ENCODE results near the gene APBA1. TPM values are rescaled to one million over a fixed set of nuclear protein-coding genes. Genes with fewer than 3 reads are reported as not detected.

The APBA1 gene
- total RNA-seq, 1 donor from 2014 or later = 5.9 TPM

- Histone ChIP-seq H3K27me3 (ENCODE audit: insufficient read depth, low read length) (no peaks in the 10 kb centered on the region), H3K4me2 (ENCODE audit: low read length) (no peak overlapping the region), H3K4me3 (ENCODE audit: insufficient read depth, low read depth, low read length) (no peak overlapping the region), H3K36me3 (ENCODE audit: insufficient read depth, low read length) (no peaks in the 10 kb centered on the region), H3K9me3 (ENCODE audit: insufficient read depth, low read depth, low read length) (no peaks in the 10 kb centered on the region), H3K27ac (ENCODE audit: low read depth, low read length) (no peak overlapping the region), H3K79me2 (ENCODE audit: insufficient read depth, low read length) (no peaks in the 10 kb centered on the region), H3K4me1 (ENCODE audit: insufficient read depth, low read length) (peaks cover 16% of the 10 kb centered on the region), H4K20me1 (ENCODE audit: insufficient read depth, low read length) (no peaks in the 10 kb centered on the region), H2AFZ (ENCODE audit: low read depth, low read length) (no peak overlapping the region), H3K9ac (ENCODE audit: low read length) (no peak overlapping the region)
- H3K4me1 Mint-ChIP-seq (ENCODE audit: low read depth, unreplicated experiment) = peaks cover 17% of the 10 kb centered on the region
- no peak overlapping the region for H3K27ac Mint-ChIP-seq (ENCODE audit: unreplicated experiment)
- peaks cover 14% of the 10 kb centered on the region for H3K27me3 Mint-ChIP-seq (ENCODE audit: low read depth, unreplicated experiment)
- no peak for TF ChIP-seq EZH2 (IDR thresholded peaks at IDR 0.05; ENCODE audit: insufficient read depth, low read length)
- no peak for TF ChIP-seq CTCF (IDR thresholded peaks at IDR 0.05; ENCODE audit: insufficient read depth, low read depth, low read length)
- DNase-seq (ENCODE audit: low read depth) (no peak), FAIRE-seq (peak; percentile 23)
- no peak overlapping the region for H3K4me3 Mint-ChIP-seq (ENCODE audit: unreplicated experiment)
- no peaks in the 10 kb centered on the region for H3K9me3 Mint-ChIP-seq (ENCODE audit: unreplicated experiment)
- peaks cover 9% of the 10 kb centered on the region for H3K36me3 Mint-ChIP-seq (ENCODE audit: low read depth, unreplicated experiment)
Measured at GRCh38 chr9:69445251-69445650, 226.9 kb downstream of the APBA1 start.

- H3K9me3 ChIP-seq (ENCODE audit: insufficient read depth, low read depth, low read length) = no peaks in the 10 kb centered on the region
- H3K4me3 ChIP-seq (ENCODE audit: insufficient read depth, low read depth, low read length) = no peak overlapping the region
- FAIRE-seq = no peak
- Mint-ChIP-seq H3K4me3 (ENCODE audit: unreplicated experiment) (no peak overlapping the region), H3K9me3 (ENCODE audit: unreplicated experiment) (peaks cover under 1% of the 10 kb centered on the region), H3K36me3 (ENCODE audit: low read depth, unreplicated experiment) (peaks cover 9% of the 10 kb centered on the region), H3K4me1 (ENCODE audit: low read depth, unreplicated experiment) (peaks cover 17% of the 10 kb centered on the region), H3K27ac (ENCODE audit: unreplicated experiment) (no peak overlapping the region), H3K27me3 (ENCODE audit: low read depth, unreplicated experiment) (peaks cover 14% of the 10 kb centered on the region)
- no peak overlapping the region for H3K27ac ChIP-seq (ENCODE audit: low read depth, low read length)
- H3K79me2 ChIP-seq (ENCODE audit: insufficient read depth, low read length) = no peaks in the 10 kb centered on the region
- H4K20me1 ChIP-seq (ENCODE audit: insufficient read depth, low read length) = no peaks in the 10 kb centered on the region
- peaks cover 16% of the 10 kb centered on the region for H3K4me1 ChIP-seq (ENCODE audit: insufficient read depth, low read length)
- DNase-seq (ENCODE audit: low read depth) = peak; percentile 67
- H3K9ac ChIP-seq (ENCODE audit: low read length) = no peak overlapping the region
- no peak overlapping the region for H2AFZ ChIP-seq (ENCODE audit: low read depth, low read length)
- TF ChIP-seq EZH2 (IDR thresholded peaks at IDR 0.05; ENCODE audit: insufficient read depth, low read length) (no peak), CTCF (IDR thresholded peaks at IDR 0.05; ENCODE audit: insufficient read depth, low read depth, low read length) (no peak)
- no peak overlapping the region for H3K4me2 ChIP-seq (ENCODE audit: low read length)
- H3K36me3 ChIP-seq (ENCODE audit: insufficient read depth, low read length) = no peaks in the 10 kb centered on the region
- H3K27me3 ChIP-seq (ENCODE audit: insufficient read depth, low read length) = no peaks in the 10 kb centered on the region
Measured at GRCh38 chr9:69444791-69445190, 227.4 kb downstream of the APBA1 start.

- Histone ChIP-seq H3K79me2 (ENCODE audit: insufficient read depth, low read length) (no peaks in the 10 kb centered on the region), H3K9ac (ENCODE audit: low read length) (no peak overlapping the region), H3K27me3 (ENCODE audit: insufficient read depth, low read length) (no peaks in the 10 kb centered on the region), H3K9me3 (ENCODE audit: insufficient read depth, low read depth, low read length) (no peaks in the 10 kb centered on the region), H3K36me3 (ENCODE audit: insufficient read depth, low read length) (no peaks in the 10 kb centered on the region), H2AFZ (ENCODE audit: low read depth, low read length) (no peak overlapping the region), H3K4me2 (ENCODE audit: low read length) (peak overlapping the region; percentile 10), H4K20me1 (ENCODE audit: insufficient read depth, low read length) (no peaks in the 10 kb centered on the region), H3K27ac (ENCODE audit: low read depth, low read length) (no peak overlapping the region), H3K4me1 (ENCODE audit: insufficient read depth, low read length) (peaks cover 16% of the 10 kb centered on the region), H3K4me3 (ENCODE audit: insufficient read depth, low read depth, low read length) (no peak overlapping the region)
- Mint-ChIP-seq H3K4me1 (ENCODE audit: low read depth, unreplicated experiment) (peaks cover 17% of the 10 kb centered on the region), H3K27ac (ENCODE audit: unreplicated experiment) (no peak overlapping the region), H3K9me3 (ENCODE audit: unreplicated experiment) (peaks cover 4% of the 10 kb centered on the region), H3K36me3 (ENCODE audit: low read depth, unreplicated experiment) (peaks cover 9% of the 10 kb centered on the region), H3K4me3 (ENCODE audit: unreplicated experiment) (no peak overlapping the region), H3K27me3 (ENCODE audit: low read depth, unreplicated experiment) (peaks cover 14% of the 10 kb centered on the region)
- FAIRE-seq (peak; percentile 98), DNase-seq (ENCODE audit: low read depth) (peak; percentile 77)
- TF ChIP-seq EZH2 (IDR thresholded peaks at IDR 0.05; ENCODE audit: insufficient read depth, low read length) (no peak), CTCF (IDR thresholded peaks at IDR 0.05; ENCODE audit: insufficient read depth, low read depth, low read length) (no peak)
Measured at GRCh38 chr9:69444021-69444420, 228.2 kb downstream of the APBA1 start.

Measured in astrocyte (in vitro differentiated cells and primary cell).